GM18873 (cell line): ENCODE measurements around the gene KCNE4.

Source experiments
- ATAC-seq: cut with Tn5 transposase; IDR thresholded peaks from one replicate; pipeline ENCODE4 v1.9.1; 2021; ENCODE audit warnings: mild to moderate bottlenecking, moderate library complexity, moderate number of reproducible peaks; ENCODE audit not compliant: unreplicated experiment, low FRiP score

KCNE4 gene, protein sequence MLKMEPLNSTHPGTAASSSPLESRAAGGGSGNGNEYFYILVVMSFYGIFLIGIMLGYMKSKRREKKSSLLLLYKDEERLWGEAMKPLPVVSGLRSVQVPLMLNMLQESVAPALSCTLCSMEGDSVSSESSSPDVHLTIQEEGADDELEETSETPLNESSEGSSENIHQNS

DNA sequence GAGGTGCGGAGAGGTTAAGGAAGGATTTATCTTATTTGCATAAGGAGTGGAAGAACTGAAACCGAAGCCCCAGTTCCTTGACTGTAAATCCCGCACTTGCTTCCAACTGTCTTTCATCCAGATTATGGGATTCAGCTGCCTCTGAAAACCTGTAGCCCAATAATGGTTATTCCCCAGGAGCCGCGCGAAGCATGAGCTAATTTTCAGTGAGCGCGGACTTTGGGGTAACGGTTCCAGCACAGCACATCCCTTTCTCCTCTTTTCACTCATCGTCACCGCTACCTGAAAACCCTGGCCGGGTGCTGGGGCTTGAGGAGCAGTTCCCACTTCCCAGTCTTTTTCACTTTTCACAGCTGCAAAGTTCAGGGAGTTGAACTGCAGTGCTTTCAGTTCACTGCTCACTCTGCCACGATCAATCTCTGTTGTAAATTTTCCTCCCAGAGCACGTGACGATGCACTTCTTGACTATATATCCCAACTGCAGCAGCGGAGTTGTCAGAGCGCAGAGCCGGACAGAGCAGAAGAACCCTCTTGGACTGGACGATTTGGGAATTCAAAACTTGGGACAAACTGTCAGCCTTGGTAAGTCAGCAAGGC lies at the start of gene KCNE4:
Gene KCNE4, plus strand, starts transcription at position 498 of the 597 bp plus-strand sequence. CDS start 641 bp downstream, outside the sequence.
- no peak for ATAC-seq

DNA sequence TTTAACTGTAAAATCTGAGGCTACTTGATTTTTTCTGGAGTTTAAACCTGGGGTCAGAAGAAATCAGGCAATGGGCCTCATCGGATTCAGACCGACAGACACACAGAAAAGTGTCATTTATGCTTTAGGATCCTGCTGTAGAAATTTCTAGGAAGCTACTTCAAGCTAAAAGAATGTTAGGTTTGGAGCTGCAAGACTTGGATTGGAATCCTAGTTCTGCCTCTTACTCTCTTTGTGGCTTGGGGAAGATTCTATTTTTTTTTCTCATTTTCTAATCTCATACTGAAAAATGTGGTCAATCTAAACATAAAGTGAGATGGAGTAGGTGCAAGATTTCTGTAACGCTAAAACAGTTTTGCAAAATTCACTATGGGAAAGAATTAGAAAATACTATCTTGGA lies 48.8 kb upstream of the KCNE4 start:
- ATAC-seq, result no peak

DNA sequence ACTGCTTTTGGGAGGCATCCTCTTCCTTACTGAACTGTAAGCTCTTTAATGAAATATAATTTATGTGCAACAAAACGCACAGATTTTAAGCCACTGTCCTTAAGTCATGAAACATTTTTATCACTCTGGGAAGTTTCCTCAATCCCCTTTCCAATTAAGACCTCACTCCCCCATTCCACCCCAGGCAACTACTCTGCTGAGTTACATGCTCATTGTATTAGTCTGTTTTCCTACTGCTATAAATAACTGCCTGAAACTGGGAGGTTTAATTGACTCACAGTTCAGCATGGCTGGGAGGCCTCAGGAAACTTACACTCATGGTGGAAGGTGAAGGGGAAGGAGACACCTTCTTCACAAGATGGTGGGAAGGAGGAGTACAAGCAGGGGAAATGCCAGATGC lies 46.5 kb upstream of the KCNE4 start:
- no peak for ATAC-seq

DNA sequence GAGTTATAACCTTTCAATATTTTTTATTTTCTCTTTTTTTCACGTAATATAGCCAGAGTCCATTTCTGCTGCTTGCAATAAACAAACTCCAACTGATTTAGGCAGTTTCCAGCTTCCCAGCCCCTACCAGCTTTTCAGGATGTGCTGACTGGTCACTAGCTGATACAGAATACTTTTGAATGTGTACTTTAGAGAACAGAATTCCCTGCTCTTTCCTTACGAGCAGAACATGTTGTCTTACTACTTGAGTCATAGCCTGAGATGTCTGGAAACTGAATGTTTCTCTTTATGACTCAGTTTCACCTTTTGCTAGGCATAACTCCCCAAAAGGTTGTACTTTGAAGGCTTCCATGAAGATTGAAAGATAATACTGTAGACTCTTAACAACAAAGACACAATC lies 44.5 kb upstream of the KCNE4 start:
- no peak for ATAC-seq

DNA sequence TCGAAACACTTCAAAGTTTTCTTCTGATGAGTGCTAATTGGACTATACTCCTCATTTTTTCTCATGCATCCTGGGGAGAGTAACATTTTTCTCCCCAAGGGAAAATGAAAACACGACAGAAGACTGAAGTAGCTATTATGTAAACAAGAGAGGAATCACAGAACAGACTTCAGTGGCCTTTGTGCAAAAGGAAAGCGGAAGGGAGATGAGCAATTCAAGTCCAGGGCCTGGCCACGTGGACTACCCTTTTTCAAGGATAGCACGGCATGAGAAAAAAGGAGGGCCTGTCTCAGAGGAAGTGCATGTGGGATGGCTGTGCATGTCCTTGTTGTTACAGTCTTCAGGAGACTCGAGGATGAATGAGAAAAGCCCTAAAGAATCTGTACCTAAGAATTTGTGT lies 43.8 kb upstream of the KCNE4 start:
- ATAC-seq, result no peak

DNA sequence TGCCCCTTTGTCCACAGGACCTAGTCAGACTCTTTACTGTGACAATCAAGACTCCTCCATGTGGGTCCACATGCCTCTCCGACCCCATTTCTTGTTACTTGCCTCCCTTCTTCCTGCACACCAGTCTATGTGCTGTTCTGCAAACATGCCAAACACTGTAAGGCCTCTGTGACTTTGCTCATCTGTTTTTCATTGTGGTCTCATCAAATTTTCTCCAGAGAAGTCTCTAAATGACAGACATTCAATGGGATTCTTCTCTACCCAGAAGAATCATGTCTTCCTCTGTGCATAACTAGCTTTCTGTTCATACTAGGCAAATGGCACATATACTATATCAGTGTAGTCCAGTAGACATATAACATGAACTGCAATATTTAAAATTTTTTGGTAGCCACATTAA lies 43.0 kb upstream of the KCNE4 start:
- no peak for ATAC-seq

DNA sequence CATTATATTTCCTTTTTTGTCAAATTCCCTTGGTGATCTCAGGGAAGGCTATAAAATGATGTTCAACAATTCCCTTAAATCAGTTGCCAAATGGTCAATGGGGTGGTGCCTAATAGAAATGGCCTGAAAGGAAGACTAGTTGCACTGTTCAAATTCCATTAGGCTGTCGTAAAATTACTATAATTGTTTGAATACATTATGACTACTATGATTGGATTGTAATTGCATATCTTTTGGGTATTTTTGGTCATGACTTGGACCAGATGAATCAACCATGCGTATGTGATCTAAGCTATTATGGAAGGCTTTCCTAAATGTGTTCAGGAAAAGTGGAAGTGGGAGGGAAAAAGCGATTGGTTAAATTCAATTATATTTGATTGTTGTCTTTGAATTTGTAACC lies 41.3 kb upstream of the KCNE4 start:
- ATAC-seq, result no peak

DNA sequence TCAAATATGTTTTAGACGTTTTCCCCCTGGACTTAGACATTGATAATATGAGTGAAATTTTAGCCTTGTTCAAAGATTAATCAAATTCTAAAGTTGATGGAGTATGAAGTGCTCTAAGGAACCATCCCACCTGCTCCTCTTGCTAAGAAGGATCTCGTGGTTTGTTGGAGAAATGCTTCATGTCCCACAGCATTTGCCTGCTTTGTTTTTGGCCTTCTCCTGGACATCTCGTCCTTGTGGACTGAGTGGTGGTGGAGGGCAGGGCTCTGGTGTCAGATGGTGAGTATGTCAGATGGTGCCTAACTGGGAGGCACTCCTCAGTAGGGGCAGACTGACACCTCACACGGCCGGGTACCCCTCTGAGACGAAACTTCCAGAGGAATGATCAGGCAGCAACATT lies 39.7 kb upstream of the KCNE4 start:
- ATAC-seq, result no peak

DNA sequence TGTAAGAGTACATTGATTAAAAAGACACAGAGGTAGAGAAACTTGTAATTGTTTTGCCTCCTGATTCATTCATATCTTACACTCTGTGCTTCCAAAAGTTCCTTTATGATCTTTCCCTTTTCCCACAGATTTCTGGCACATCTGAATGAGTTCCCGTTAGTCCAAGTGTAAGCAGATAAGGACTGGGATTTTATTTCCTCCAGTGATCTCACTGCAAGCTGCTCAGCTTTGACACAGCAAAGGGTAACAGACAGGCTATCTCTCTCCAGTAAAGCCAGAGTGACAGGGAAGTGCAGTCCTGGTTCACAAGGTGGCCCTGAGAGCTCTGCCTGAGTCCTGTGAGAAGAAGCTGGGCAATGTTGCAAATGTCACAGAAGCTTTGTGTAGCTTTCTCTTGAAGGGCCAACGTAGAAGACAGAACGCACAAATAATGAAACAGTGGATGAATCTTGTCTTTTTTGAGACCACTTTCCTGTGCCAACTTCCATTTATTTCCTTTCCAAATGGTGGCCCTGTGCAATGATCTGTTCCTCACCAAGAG lies 32.5 kb upstream of the KCNE4 start:
- no peak for ATAC-seq

DNA sequence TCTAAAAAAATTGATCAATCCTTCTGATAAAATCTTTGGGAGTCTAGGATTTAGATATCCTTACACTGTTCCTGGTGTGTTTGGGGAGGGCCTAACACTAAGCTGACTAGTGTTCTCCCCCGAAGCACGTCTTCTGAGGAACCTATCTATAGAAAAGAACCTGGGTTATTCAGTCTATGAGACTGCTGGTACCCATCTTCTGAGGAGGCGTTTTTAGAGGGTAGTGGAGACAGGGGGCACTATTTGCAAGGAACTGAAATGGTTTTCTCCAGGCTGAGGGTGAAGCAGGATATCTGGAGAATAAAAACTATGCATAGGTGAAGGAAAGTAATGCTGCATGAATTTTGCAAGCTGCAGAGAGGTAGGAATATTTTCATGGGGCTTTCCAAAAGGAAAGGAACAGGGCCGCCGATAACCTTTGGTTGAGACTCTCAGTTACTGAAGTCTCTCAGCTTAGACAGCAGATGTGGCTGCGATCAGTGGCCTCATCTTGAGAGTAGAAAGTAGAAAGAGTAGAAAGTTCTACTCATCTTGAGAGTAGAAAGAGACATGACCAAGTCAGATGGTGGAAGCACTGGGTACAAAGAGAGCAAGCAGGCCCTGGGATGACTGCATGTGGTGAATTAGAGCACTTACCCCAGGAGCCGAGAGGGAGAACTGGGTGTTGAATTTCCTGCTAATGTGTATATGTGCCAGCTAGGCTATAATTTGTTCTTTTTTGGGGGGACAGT lies 31.8 kb upstream of the KCNE4 start:
- no peak for ATAC-seq

DNA sequence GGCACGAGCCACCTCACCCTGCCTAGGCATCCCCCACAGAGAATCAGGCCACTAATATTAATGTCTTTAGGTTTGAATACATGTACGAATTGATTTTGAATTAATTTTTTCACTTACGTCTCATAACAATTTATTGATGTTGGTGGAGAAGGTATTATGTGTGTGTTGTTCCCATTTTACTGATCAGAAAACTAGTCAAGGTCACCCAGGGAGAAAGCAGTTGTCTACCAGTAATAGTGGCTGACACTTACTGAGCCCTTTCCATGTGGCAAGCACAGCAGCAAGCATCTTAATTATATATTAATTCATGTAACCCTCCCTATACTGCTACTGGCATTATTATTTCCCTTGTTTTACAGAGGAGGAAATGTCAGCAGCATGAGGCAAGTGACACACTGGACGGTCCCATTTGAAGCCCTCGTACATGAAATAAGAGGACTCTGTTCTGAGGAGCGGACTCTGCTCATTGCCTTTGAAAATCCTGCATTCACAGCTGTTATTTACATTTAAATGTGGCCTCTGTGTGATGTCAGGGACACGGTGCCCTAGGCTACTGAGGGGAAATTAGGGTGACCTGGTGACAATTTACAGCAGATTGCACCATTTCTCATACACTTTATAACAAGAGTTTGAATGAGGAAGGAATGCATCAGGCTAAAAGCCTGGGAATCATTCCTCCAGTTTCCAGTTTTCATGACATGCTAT lies 30.9 kb upstream of the KCNE4 start:
- no peak for ATAC-seq

DNA sequence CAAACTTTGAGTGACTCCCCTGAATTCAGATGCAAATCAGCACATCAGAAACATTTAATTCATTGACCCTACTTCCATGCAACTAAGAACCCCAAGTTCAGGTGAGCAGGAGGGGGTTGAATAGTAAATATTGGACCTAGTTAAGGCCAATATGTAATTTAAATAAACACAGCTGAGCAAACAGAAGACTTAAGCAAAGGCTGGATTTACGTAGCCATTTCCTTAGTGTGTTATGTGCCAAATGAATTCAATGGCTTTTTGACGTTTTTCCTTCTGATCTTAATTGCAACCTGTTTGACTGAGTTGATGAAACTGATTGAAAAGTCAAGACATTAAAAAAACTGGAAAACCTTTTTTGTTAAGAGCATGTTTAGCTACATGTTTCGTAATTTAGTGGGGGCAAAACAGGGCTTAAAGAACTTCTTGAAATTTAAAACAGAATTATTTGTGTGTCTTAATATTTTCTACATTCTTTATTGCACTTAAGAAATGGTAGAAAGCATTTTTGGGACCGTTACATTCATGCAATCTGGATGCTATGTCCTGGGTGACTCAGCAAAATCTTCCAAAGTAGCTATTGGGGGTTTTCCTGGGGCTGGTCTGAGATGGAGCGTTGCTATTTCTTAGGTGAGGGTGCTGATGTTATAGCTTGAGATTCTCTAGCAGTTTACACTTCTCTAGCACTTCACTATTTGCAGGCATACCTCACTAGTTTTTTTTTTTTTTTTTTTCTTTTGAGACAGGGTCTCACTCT lies 25.5 kb upstream of the KCNE4 start:
- no peak for ATAC-seq

DNA sequence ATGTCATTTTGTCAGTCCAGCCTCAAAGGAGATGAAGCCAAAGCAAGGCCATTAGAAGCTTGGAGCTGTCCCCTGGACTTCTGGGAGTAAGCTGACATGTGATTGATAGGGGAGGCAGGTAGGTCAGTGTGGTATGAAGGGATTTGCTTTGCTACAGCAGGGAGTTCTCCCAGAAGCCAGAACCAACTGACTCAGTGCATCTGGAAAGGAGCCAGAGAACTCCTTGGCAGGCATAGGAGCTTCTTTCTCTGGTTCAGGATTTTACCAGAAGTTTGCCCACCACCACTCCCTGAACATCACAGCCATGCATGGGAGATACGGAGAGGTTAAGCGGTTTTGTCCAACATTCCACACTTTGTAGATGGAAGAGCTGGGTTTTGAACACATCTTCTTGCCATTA lies 24.5 kb upstream of the KCNE4 start:
- no peak for ATAC-seq

DNA sequence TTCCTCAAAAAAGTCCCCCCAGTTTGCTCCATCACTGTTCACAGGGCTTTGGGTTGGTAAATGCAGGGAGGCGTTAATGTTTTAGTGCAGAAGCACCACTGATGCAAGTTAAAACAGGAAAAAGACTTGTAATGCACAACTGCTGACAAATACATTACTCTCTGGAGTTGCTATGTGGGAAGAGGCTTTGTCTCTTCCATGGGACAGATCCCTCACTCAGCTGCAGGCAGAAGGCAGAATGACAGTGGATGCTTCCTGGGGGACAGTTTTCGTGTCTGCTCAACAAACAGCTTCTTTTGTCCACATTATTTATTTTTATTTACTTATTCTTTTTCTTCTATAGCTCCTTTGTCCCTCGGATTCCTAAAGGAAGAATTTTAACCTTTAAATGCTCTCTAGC lies 22.7 kb upstream of the KCNE4 start:
- ATAC-seq, result no peak

DNA sequence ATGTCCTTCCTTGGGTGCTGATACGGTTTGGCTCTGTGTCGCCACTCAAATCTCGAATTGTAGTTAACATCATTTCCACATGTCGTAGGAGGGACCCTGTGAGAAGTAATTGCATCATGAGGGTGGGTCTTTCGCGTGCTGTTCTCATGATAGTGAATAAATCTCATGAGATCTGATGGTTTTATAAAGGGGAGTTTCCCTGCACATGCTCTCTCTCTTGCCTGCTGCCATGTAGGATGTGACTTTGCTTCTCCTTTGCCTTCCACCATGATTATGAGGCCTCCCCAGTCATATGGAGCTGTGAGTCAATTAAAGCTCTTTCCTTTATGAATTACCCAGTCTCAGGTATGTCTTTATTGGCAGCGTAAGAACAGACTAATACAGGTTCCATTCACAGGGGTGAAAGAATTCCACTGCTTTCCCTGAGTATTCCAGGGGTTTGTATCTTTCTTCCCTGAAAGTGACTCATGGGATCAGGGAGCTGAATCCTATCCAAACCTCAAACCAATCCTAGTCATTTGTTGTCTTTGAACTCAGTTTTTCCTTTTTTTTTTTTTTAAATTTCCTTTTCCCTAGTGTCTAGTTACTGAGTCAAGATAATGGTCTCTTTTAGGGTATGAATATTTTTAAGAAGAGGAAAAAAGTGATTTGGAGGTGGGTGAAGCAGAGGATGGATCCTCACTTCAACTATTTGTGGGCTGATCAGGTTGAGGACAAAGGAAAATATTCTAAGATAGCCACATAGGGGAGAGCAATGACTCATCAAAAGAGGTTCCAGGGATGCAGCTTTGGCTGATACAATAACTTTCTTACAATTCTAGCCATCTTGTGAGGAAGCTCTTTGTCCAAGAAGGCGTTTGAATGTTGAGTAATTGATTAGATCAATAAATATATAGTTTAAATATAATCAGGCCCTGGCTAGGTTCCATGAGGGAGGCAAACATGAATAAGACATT lies 19.5 kb upstream of the KCNE4 start:
- ATAC-seq, result no peak

DNA sequence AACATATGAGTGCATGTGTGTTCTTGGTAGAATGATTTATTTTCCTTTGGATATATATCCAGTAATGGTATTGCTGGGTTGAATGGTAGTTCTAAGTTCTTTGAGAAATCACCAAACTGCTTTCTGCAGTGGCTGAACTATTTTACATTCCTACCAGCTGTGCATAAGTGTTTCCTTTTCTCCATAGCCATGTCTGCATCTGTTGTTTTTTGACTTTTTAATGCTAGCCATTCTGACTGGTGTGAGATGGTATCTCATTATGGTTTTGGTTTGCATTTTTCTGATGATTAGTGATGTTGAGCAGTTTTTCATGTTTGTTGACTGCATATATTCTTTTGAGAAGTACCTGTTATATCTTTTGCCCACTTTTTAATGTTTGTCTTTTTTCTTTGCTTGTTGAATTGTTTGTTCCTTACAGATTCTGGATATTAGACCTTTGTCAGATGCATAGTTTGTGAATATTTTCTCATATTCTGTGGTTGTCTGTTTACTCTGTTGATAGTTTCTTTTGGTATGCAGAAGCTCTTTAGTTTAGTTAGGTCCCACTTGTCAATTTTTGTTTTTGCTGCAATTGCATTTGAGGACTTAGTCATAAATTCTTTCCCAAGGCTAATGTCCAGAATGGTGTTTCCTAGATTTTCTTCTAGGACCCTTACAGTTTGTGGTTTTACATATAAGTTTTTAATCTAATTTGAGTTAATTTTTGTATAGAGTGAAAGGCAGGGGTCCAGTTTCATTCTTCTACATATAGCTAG lies 17.6 kb upstream of the KCNE4 start:
- no peak for ATAC-seq

DNA sequence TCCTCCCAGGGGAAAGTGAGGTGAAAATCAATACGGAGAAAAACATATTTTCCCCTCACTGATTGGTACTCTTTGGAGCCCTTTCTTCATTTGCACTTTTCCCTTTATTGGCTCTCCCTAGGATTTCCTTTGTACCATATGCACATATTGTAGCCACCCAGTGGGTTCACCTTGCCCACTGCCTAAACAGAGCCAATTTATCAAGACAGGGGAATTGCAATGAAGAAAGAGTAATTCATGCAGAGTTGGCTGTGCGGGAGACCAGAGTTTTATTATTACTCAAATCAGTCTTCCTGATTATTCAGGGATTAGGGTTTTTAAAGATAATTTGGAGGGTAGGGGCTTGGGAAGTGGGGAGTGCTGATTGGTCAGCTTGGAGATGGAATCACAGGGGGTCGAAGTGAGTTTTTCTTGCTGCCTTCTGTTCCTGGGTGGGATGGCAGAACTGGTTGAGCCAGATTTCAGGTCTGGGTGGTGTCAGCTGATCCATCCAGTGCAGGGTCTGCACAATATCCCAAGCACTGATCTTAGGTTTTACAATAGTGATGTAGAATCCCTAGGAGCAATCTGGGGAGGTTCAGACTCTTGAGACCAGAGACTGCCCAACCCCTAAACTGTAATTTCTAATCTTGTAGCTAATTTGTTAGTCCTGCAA lies 15.1 kb upstream of the KCNE4 start:
- no peak for ATAC-seq

DNA sequence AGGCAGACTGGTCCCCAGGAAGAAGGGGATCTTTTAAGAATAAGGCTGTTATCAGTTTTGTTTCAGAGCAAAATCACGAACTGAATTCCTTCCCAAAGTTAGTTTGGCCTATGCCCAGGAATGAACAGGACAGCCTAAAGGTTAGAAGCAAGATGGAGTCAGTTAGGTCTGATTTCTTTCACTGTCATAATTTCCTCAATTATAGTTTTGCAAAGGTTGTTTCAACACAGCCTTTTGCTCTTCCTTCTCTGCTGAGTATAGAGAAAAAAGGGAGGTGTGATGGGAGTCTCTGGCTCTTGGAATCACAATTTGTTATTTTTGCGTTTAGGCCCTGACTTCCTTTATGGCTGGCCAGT lies 14.6 kb upstream of the KCNE4 start:
- ATAC-seq, result no peak
